ENCODE results near the gene LPP. TPM values are rescaled to one million over a fixed set of nuclear protein-coding genes. Genes with fewer than 3 reads are reported as not detected.

LPP gene
- total and polyA plus RNA-seq, 2 of the 4 experiments (the other 2 are of a cell fraction), result 16.0 to 130 TPM

DNA sequence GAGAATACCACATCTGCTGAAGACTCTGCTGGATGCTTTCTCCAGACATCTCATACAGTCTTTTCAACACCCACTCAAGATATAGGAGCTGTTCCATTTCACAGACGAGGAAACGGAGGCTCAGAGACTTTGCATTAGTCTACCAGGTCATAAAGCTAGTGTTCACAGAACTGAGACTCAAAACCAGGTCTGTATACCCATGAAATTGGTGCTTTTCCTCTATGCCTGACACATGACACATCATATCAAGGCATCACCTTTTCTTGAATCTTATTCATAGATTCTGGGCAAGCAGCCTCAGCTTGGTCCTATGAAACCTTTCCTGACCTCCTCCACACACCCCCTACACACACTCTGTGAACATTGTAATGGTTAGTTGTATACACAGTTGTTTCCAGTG, 101.2 kb downstream of the LPP start:
- in situ Hi-C loops (cut with MboI; ENCODE audit: low sequenced_read_pairs), result no loop called here
- ATAC-seq (ENCODE audit: low read depth), result no peak

More for the DNA sequence above, 101.2 kb downstream of the LPP start:
- H2AFZ ChIP-seq (replicated peaks; ENCODE audit: low read length, poor library complexity), result no peak overlapping the region
- H4K91ac ChIP-seq (ENCODE audit: insufficient read depth, low read depth, low read length), result no peak overlapping the region
- H2AK5ac ChIP-seq (ENCODE audit: low read depth, low read length), result peak overlapping the region; percentile 7; the same call in 1 of the 2 replicates
- ChIA-PET POLR2A (ENCODE audit: unreplicated experiment) (no interaction called here), CTCF (interaction anchor here (1.3 kb wide), 1 partner anchor 514 kb away, joined by 3 read pairs; no protein-coding TSS in a partner anchor)
- no peak overlapping the region for H2BK120ac ChIP-seq (ENCODE audit: low read depth, low read length)
- no peak overlapping the region for H3K14ac ChIP-seq (replicated peaks; ENCODE audit: low read depth, low read length)
- H3K18ac ChIP-seq (ENCODE audit: low read depth, low read length), result no peak overlapping the region
- no peak overlapping the region for H3K4me2 ChIP-seq (ENCODE audit: low read depth, low read length)
- peaks cover 50 to 70% of the 10 kb centered on the region in 2 experiments for H3K79me1 ChIP-seq (ENCODE audit: low read depth in 1 of 2, low read length in 2 of 2)
- no peak overlapping the region for H3K9ac ChIP-seq (ENCODE audit: low read depth, low read length)
- H3K27me3 ChIP-seq (ENCODE audit: control insufficient read depth, insufficient read depth, low read length), result no peaks in the 10 kb centered on the region
- H2BK20ac ChIP-seq (ENCODE audit: low read depth, low read length), result no peak overlapping the region
- H3K4me3 ChIP-seq (ENCODE audit: insufficient read depth, low read depth, low read length), result no peak overlapping the region
- H3K23ac ChIP-seq (ENCODE audit: low read depth, low read length), result 0 out of 2 replicates have a peak overlapping the region, but pooled peaks have one; percentile 26
- no TSS peak for BruUV-seq (replicated peaks)
- no peak overlapping the region for H3K56ac ChIP-seq (ENCODE audit: extremely low read depth, insufficient read depth, low read length)
- WGBS, 2 experiments (ENCODE audit: extremely low coverage in 2 of 2, insufficient read length in 1 of 2), result 100% methylated on average over 1 of the region's 2 CpGs; no CpG with 5 or more reads in 1 of the 2 experiments
- intact Hi-C loops (cut with micrococcal nuclease) (no loop called here), dilution Hi-C loops (cut with HindIII; ENCODE audit: low sequenced_read_pairs, unreplicated experiment) (no loop called here)
- H3K36me3 ChIP-seq (ENCODE audit: control insufficient read depth, insufficient read depth, low read length), result peaks cover 11% of the 10 kb centered on the region
- no peak overlapping the region for H2AK9ac ChIP-seq (replicated peaks; ENCODE audit: low read depth, low read length, poor library complexity)
- H2BK15ac ChIP-seq (ENCODE audit: low read depth, low read length), result no peak overlapping the region
- no peak for TF ChIP-seq RFX5 (IDR thresholded peaks at IDR 0.05; ENCODE audit: low read depth, low read length)
- no peak for TF ChIP-seq SMC3 (IDR thresholded peaks at IDR 0.05; ENCODE audit: low read depth, low read length)
- no peak for TF ChIP-seq CEBPB (IDR thresholded peaks at IDR 0.05; ENCODE audit: low read depth, low read length)
- TF ChIP-seq MAZ (IDR thresholded peaks at IDR 0.05; ENCODE audit: borderline replicate concordance, low read depth, low read length), result no peak
- H3K4me1 ChIP-seq (ENCODE audit: control insufficient read depth, insufficient read depth, low read length), result peaks cover 15% of the 10 kb centered on the region
- no peak for DNase-seq
- peaks cover 35% of the 10 kb centered on the region for H4K20me1 ChIP-seq (ENCODE audit: insufficient read depth, low read length)
- peaks cover 35% of the 10 kb centered on the region for H3K9me1 ChIP-seq (ENCODE audit: insufficient read depth, low read length)
- no peak overlapping the region for H3K4ac ChIP-seq (ENCODE audit: low read depth, low read length)
- no peak overlapping the region for H4K5ac ChIP-seq (ENCODE audit: low read depth, low read length)
- no peak overlapping the region for H4K8ac ChIP-seq (ENCODE audit: low read depth in 2 of 2, low read length in 2 of 2)
- no peak overlapping the region for H2BK5ac ChIP-seq (ENCODE audit: low read depth, low read length, poor library complexity, severe bottlenecking)
- no peak overlapping the region for H3K27ac ChIP-seq (ENCODE audit: insufficient read depth, low read length)
- no peaks in the 10 kb centered on the region for H3K9me3 ChIP-seq (ENCODE audit: control insufficient read depth, insufficient read depth, low read length)
